Karpas-422 (cell line): ENCODE data around the gene SLC48A1. TPM values are rescaled to one million over a fixed set of nuclear protein-coding genes. Genes with fewer than 3 reads are reported as not detected.
A peak's percentile ranks its signal among the peaks of the same experiment; 100 is the strongest.

Source experiments
- DNase-seq: peaks from one replicate; pipeline ENCODE4 v3.0.0-alpha.2; 2015
- H2AFZ ChIP-seq: fragments of 200-600 bp; sonication (generic); 2 replicates; pipeline ENCODE4 v1.6.1; 2014; ENCODE audit warnings: antibody characterized with exemption, low read length, mixed read lengths
- H3K27ac ChIP-seq: fragments of 200-600 bp; sonication (generic); 2 replicates; pipeline ENCODE4 v1.5.1; 2014; ENCODE audit warnings: mild to moderate bottlenecking, low read length, moderate library complexity
- H3K27me3 ChIP-seq: fragments of 200-600 bp; sonication (generic); 2 replicates; pipeline ENCODE4 v1.6.1; 2014; ENCODE audit warnings: low read length, mixed read lengths
- H3K36me3 ChIP-seq: fragments of 200-600 bp; sonication (generic); 2 replicates; pipeline ENCODE4 v1.6.1; 2014; ENCODE audit warnings: low read length, mixed read lengths; ENCODE audit not compliant: insufficient read depth
- H3K4me1 ChIP-seq: fragments of 200-600 bp; sonication (generic); 2 replicates; pipeline ENCODE4 v1.6.1; 2014; ENCODE audit warnings: mild to moderate bottlenecking, low read length, mixed read lengths
- H3K4me2 ChIP-seq: fragments of 200-600 bp; sonication (generic); 2 replicates; pipeline ENCODE4 v1.6.1; 2014; ENCODE audit warnings: low read length, low read depth, mild to moderate bottlenecking; ENCODE audit not compliant: poor library complexity, severe bottlenecking
- H3K4me3 ChIP-seq: fragments of 200-600 bp; sonication (generic); 2 replicates; pipeline ENCODE4 v1.5.1; 2014; ENCODE audit warnings: mild to moderate bottlenecking, antibody characterized with exemption, low read length, mixed read lengths
- H3K79me2 ChIP-seq: fragments of 200-600 bp; sonication (generic); 2 replicates; pipeline ENCODE4 v1.6.1; 2014; ENCODE audit warnings: mild to moderate bottlenecking, low read length, mixed read lengths
- H3K9ac ChIP-seq: fragments of 200-600 bp; sonication (generic); 2 replicates; pipeline ENCODE4 v1.6.0; 2014; ENCODE audit warnings: low read length
- H3K9me2 ChIP-seq: fragments of 200-600 bp; sonication (generic), shearing (Covaris generic); replicated peaks from 2 replicates; pipeline ENCODE4 v1.6.0; 2014; ENCODE audit warnings: mild to moderate bottlenecking, low read length, moderate library complexity; ENCODE audit not compliant: insufficient read depth
- H3K9me3 ChIP-seq: fragments of 300-700, 200-600 bp; sonication (generic); 2 replicates; pipeline ENCODE4 v1.6.1; 2014; ENCODE audit warnings: low read length, mixed read lengths
- H4K20me1 ChIP-seq: fragments of 200-600 bp; sonication (generic); 2 replicates; pipeline ENCODE4 v1.6.1; 2014; ENCODE audit warnings: mild to moderate bottlenecking, antibody characterized with exemption, low read length, low read depth; ENCODE audit not compliant: insufficient read depth
- total RNA-seq: library from RNA; depleted of rRNA; stranded (reverse); fragments of >200 nt; shearing (Covaris generic); gene quantifications from 2 replicates; pipeline ENCODE4 v1.2.3, GENCODE V29; 2014; ENCODE audit warnings: low replicate concordance

Gene SLC48A1
- total RNA-seq, 1 experiment from 2014 or later = 21.9 TPM

DNA sequence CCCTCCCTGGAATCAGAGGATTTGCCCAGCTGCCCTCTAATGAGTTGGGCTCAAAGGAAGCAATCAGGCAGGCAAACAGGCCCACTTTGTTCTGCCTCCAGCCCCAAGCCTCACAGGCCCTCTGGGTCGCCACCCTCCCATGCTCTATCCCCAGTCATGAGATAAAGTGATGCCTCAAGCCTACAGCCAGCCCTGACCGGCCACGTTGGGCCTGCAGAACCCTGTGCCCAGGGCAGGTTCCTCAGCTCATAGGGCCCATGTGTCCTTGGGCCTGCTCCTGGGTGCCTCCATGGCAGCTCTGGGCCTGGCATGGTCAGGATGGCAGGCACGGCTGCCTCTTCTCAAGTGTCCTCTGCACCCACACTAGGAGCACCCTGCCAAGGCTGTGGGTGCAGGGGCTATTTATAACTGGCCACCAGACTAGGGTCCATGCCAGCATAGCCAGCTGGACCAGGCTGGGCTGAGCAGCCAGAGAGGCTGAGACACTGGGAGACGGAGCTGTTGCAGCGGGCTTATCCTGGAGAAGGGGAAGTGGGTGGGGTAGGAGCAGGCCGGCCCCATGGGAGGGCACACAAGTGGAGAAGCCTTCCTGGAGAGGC, 26.4 kb downstream of the SLC48A1 start:
- H3K4me3 ChIP-seq = no peak overlapping the region
- DNase-seq = no peak
- H3K79me2 ChIP-seq = peaks cover 50% of the 10 kb centered on the region
- no peaks in the 10 kb centered on the region for H3K9me3 ChIP-seq
- H3K4me2 ChIP-seq = no peak overlapping the region
- H3K9ac ChIP-seq = peak overlapping the region; percentile 35; the same call in 1 of the 2 replicates
- H4K20me1 ChIP-seq = no peaks in the 10 kb centered on the region
- H3K36me3 ChIP-seq = peaks cover 5% of the 10 kb centered on the region; the same call in 1 of the 2 replicates
- peaks cover 50% of the 10 kb centered on the region for H3K4me1 ChIP-seq
- H2AFZ ChIP-seq = no peak overlapping the region
- no peaks in the 10 kb centered on the region for H3K27me3 ChIP-seq
- H3K27ac ChIP-seq = peak overlapping the region; percentile 67
- H3K9me2 ChIP-seq = no peaks in the 10 kb centered on the region

DNA sequence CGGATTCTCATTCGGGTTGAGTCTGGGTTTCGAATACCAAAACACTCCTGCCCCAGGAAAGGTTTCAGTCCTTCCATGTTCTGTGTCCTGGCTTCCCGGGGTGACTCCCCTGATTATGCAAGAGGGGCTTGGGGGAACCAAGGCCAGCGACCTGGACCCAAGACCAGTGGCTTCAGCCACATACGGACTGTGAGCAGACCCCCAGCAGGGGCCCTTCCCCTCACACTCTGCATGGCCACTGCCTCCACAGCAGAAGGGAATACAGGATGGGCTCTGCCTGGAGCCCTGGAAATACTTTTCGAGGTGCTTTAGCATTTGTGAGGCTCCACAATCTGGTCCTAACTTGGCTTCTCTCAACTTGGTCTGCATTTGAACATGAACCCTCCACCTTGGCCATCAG, 27.5 kb downstream of the SLC48A1 start:
- Histone ChIP-seq H3K4me3 (no peak overlapping the region), H3K36me3 (0 out of 2 replicates have a peak, but pooled peaks cover 4% of the 10 kb centered on the region), H3K27me3 (no peaks in the 10 kb centered on the region), H3K79me2 (peaks cover 62% of the 10 kb centered on the region), H3K9me2 (no peaks in the 10 kb centered on the region), H3K9me3 (no peaks in the 10 kb centered on the region), H2AFZ (no peak overlapping the region), H3K9ac (no peak overlapping the region), H3K27ac (peak overlapping the region; percentile 28; the same call in 1 of the 2 replicates), H3K4me2 (no peak overlapping the region), H3K4me1 (peaks cover 61% of the 10 kb centered on the region), H4K20me1 (no peaks in the 10 kb centered on the region)
- DNase-seq = no peak

- Histone ChIP-seq H2AFZ (no peak overlapping the region), H3K4me1 (peaks cover 68% of the 10 kb centered on the region), H4K20me1 (0 out of 2 replicates have a peak, but pooled peaks cover 4% of the 10 kb centered on the region), H3K9ac (no peak overlapping the region), H3K9me2 (no peaks in the 10 kb centered on the region), H3K4me2 (no peak overlapping the region), H3K4me3 (no peak overlapping the region), H3K9me3 (no peaks in the 10 kb centered on the region), H3K27me3 (no peaks in the 10 kb centered on the region), H3K79me2 (peaks cover 69% of the 10 kb centered on the region), H3K27ac (peak overlapping the region; percentile 28; the same call in 1 of the 2 replicates), H3K36me3 (0 out of 2 replicates have a peak, but pooled peaks cover 4% of the 10 kb centered on the region)
- DNase-seq = no peak
Observed at GRCh38 chr12:47801170-47801903, 28.3 kb downstream of the SLC48A1 start.

DNA sequence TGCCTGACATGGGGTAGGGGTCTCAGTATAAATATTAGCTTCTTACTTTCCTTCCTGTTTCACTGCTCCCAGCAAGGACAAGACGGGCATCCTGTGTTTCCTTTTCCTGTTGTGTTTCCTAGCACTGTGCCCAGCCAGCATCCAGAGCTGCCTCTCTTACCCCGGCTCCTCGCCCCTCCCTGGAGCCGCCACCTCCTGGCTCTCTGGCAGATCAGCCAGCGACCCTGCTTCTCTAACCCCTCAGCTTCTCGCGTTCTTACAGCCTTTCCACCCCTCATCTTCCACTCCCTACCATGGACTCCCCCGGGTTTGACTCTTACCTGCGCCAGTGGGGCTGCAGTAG, 28.8 kb downstream of the SLC48A1 start:
- Histone ChIP-seq H3K4me1 (peaks cover 68% of the 10 kb centered on the region), H3K79me2 (peaks cover 75% of the 10 kb centered on the region), H2AFZ (no peak overlapping the region), H3K36me3 (0 out of 2 replicates have a peak, but pooled peaks cover 4% of the 10 kb centered on the region), H3K9me3 (no peaks in the 10 kb centered on the region), H3K4me2 (no peak overlapping the region), H3K27ac (no peak overlapping the region), H3K27me3 (no peaks in the 10 kb centered on the region), H3K4me3 (no peak overlapping the region), H4K20me1 (0 out of 2 replicates have a peak, but pooled peaks cover 4% of the 10 kb centered on the region), H3K9me2 (no peaks in the 10 kb centered on the region), H3K9ac (no peak overlapping the region)
- no peak for DNase-seq

DNA sequence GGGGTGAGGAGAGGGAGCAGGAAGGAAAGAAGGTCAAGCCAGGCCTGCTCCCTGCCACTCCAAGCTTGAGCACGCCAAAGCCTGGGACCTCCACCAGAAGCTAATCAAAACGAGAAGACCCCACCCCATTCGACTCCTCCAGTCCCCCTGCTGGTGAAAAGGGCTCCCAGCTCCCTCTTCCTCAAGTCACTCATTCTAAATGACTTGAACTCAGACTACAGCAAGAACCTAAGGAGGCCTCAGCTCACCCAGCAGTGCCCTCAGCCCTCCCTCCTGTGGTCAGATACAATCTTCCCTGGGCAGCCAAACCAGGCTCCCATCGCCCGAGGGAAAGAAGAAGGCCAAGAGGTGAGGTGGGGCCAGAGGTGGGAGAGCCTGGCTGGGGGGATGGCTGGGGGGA, 29.3 kb downstream of the SLC48A1 start:
- H3K9ac ChIP-seq = peak overlapping the region; percentile 52
- H3K36me3 ChIP-seq = 0 out of 2 replicates have a peak, but pooled peaks cover 4% of the 10 kb centered on the region
- no peaks in the 10 kb centered on the region for H3K27me3 ChIP-seq
- peaks cover 79% of the 10 kb centered on the region for H3K79me2 ChIP-seq
- no peak overlapping the region for H3K4me3 ChIP-seq
- no peak overlapping the region for H3K4me2 ChIP-seq
- H3K27ac ChIP-seq = peak overlapping the region; percentile 78
- 0 out of 2 replicates have a peak, but pooled peaks cover 4% of the 10 kb centered on the region for H4K20me1 ChIP-seq
- H2AFZ ChIP-seq = no peak overlapping the region
- H3K4me1 ChIP-seq = peaks cover 72% of the 10 kb centered on the region
- H3K9me2 ChIP-seq = no peaks in the 10 kb centered on the region
- no peaks in the 10 kb centered on the region for H3K9me3 ChIP-seq
- no peak for DNase-seq

GRCh38 chr12:47803191-47803875, 30.3 kb downstream of the SLC48A1 start:
- no peaks in the 10 kb centered on the region for H3K9me3 ChIP-seq
- H2AFZ ChIP-seq = no peak overlapping the region
- peak overlapping the region; percentile 23; the same call in 1 of the 2 replicates for H3K4me3 ChIP-seq
- 0 out of 2 replicates have a peak, but pooled peaks cover 4% of the 10 kb centered on the region for H3K36me3 ChIP-seq
- H3K4me1 ChIP-seq = peaks cover 82% of the 10 kb centered on the region
- H3K9ac ChIP-seq = peak overlapping the region; percentile 52
- no peaks in the 10 kb centered on the region for H3K27me3 ChIP-seq
- no peaks in the 10 kb centered on the region for H3K9me2 ChIP-seq
- H3K27ac ChIP-seq = peak overlapping the region; percentile 78
- peak; percentile 65 for DNase-seq
- peaks cover 89% of the 10 kb centered on the region for H3K79me2 ChIP-seq
- H3K4me2 ChIP-seq = peak overlapping the region; percentile 49
- 0 out of 2 replicates have a peak, but pooled peaks cover 4% of the 10 kb centered on the region for H4K20me1 ChIP-seq

GRCh38 chr12:47804171-47804570, 31.1 kb downstream of the SLC48A1 start:
- Histone ChIP-seq H3K4me3 (peak overlapping the region; percentile 23; the same call in 1 of the 2 replicates), H3K27me3 (no peaks in the 10 kb centered on the region), H3K9ac (peak overlapping the region; percentile 52), H2AFZ (no peak overlapping the region), H3K9me2 (no peaks in the 10 kb centered on the region), H3K79me2 (peaks cover 98% of the 10 kb centered on the region), H3K27ac (peak overlapping the region; percentile 78), H3K36me3 (0 out of 2 replicates have a peak, but pooled peaks cover 4% of the 10 kb centered on the region), H4K20me1 (0 out of 2 replicates have a peak, but pooled peaks cover 4% of the 10 kb centered on the region), H3K9me3 (no peaks in the 10 kb centered on the region), H3K4me2 (peak overlapping the region; percentile 49), H3K4me1 (peaks cover 90% of the 10 kb centered on the region)
- no peak for DNase-seq
